Right lobe of liver (tissue), 6 donors: Measurements from ENCODE around the gene CHIA. TPM values are rescaled to one million over a fixed set of nuclear protein-coding genes. Genes with fewer than 3 reads are reported as not detected.
"Not testable (repeated sequence)": the region's sequence is repeated elsewhere in the genome, so short reads cannot be mapped to it uniquely, and the experiment has no call there.

Experiments
- ATAC-seq, 4 donors: fragments of 200-7000 bp; cut with Tn5 transposase; one replicate each; pipeline ENCODE4 v1.9.1; 2020; ENCODE audit warnings: mild to moderate bottlenecking in 4 of 4, moderate library complexity in 4 of 4
- DNase-seq, 3 donors: peaks; one replicate each; pipeline ENCODE4 v3.0.0-alpha.2; 2020
- H3K27ac ChIP-seq, 3 donors: fragments of 200-600 bp; one replicate each; pipeline ENCODE4 v1.8.0; 2022
- H3K27me3 ChIP-seq, 2 donors: fragments of 200-600 bp; one replicate each; pipeline ENCODE4 v1.8.0; 2022
- H3K36me3 ChIP-seq, 4 donors: fragments of 200-600 bp; sonication (generic) in 1 of 4; one replicate each; pipeline versions ENCODE4 v1.5.1 to v1.8.0; 2017 to 2022; ENCODE audit warnings: control low read depth in 1 of 4
- H3K4me1 ChIP-seq, 4 donors: fragments of 200-600 bp; sonication (generic) in 1 of 4; one replicate each; pipeline versions ENCODE4 v1.5.1 to v1.8.0; 2017 to 2022; ENCODE audit warnings: control low read depth in 1 of 4
- H3K4me3 ChIP-seq, 3 donors: fragments of 200-600 bp; one replicate each; pipeline ENCODE4 v1.8.0; 2022
- H3K9me3 ChIP-seq, 4 donors: fragments of 200-600 bp; sonication (generic) in 1 of 4; one replicate each; pipeline versions ENCODE4 v1.5.1 to v1.8.0; 2017 to 2022; ENCODE audit warnings: control low read depth in 1 of 4
- POLR2A ChIP-seq: fragments of 450-650 bp; IDR thresholded peaks from one replicate; pipeline ENCODE4 v1.6.1; 2017; ENCODE audit warnings: antibody characterized with exemption, mild to moderate bottlenecking
- WGBS: methylation state at CpG from one replicate; pipeline ENCODE4 v1.1.6; 2018; ENCODE audit warnings: low coverage, low lambda C conversion rate; ENCODE audit not compliant: insufficient coverage; ENCODE audit errors: missing lambda C conversion rate; 5-methylcytosine and 5-hydroxymethylcytosine counted together
- intact Hi-C, 2 donors: fragments of 100-400 bp; cut with DNase I; formaldehyde crosslinking; loops; one replicate each; pipeline versions ENCODE4 v1.11.2 to v1.14.1; 2022
- total RNA-seq, 6 experiments: library from RNA; depleted of rRNA in 2 of 6; stranded (reverse); fragments of >200 nt in 2 of 6; fragmentation: NEBNext Ultra II Directional in 3 of 6; extraction: Animal tissue kit (Norgen Biotek cat#: 25700) in 3 of 6; gene quantifications; one replicate each; pipeline versions ENCODE4 v1.1.0 to v1.2.4, GENCODE V29; 2016 to 2023
- TF ChIP-seq, protein P1 (sequence below), 4 donors: fragments of 200-600 bp in 3 of 4; fragments of 450-650 bp in 1 of 4; IDR thresholded peaks; one replicate each; pipeline versions ENCODE4 v1.5.1 to v1.8.0; 2016 to 2022; ENCODE audit warnings: antibody characterized with exemption in 4 of 4, mild to moderate bottlenecking in 2 of 4
- donor health status: DM: no; HTN: yes; CAD: no.
- donor health status: DM: no; HTN: no; CAD: no.
- donor health status: DM: no; HTN: no; CAD: no.
- donor health status: DM: no; HTN: yes; CAD: no.
- donor health status: DM: no; HTN: yes; CAD: no.

The CHIA gene
- total RNA-seq, 6 experiments from 2014 or later = not detected

DNA sequence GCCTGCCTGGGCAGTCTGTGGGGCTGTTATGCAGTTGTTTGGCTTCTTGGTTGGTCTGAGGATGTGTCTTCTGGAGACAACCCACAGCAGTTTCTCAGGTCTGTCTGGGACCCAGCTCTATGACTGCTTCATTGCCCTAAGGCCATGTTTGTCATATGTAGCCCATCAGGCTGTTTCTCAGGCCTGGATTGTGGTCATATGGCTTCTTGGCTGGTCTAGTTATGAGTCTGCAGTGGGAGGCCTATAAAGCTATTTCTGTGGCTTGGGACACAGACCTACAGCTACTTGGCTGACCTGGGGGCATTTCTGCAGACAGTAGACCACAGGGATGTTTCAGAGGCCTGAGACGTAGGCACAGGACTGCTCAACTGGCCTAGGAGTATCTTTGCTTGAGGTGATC is 41.5 kb downstream of the CHIA start:
- H3K27me3 ChIP-seq = no peaks in the 10 kb centered on the region
- H3K27ac ChIP-seq = no peak overlapping the region
- ATAC-seq (no peak), DNase-seq (no peak)
- no peaks in the 10 kb centered on the region for H3K36me3 ChIP-seq
- no CpG with 5 or more reads among the region's 1 CpG for WGBS
- H3K4me1 ChIP-seq = no peaks in the 10 kb centered on the region
- intact Hi-C loops = no loop called here
- H3K4me3 ChIP-seq = no peak overlapping the region
- TF ChIP-seq, protein P1, sequence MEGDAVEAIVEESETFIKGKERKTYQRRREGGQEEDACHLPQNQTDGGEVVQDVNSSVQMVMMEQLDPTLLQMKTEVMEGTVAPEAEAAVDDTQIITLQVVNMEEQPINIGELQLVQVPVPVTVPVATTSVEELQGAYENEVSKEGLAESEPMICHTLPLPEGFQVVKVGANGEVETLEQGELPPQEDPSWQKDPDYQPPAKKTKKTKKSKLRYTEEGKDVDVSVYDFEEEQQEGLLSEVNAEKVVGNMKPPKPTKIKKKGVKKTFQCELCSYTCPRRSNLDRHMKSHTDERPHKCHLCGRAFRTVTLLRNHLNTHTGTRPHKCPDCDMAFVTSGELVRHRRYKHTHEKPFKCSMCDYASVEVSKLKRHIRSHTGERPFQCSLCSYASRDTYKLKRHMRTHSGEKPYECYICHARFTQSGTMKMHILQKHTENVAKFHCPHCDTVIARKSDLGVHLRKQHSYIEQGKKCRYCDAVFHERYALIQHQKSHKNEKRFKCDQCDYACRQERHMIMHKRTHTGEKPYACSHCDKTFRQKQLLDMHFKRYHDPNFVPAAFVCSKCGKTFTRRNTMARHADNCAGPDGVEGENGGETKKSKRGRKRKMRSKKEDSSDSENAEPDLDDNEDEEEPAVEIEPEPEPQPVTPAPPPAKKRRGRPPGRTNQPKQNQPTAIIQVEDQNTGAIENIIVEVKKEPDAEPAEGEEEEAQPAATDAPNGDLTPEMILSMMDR (IDR thresholded peaks at IDR 0.05) = no peak
- no peak for TF ChIP-seq POLR2A
- H3K9me3 ChIP-seq = no peaks in the 10 kb centered on the region

DNA sequence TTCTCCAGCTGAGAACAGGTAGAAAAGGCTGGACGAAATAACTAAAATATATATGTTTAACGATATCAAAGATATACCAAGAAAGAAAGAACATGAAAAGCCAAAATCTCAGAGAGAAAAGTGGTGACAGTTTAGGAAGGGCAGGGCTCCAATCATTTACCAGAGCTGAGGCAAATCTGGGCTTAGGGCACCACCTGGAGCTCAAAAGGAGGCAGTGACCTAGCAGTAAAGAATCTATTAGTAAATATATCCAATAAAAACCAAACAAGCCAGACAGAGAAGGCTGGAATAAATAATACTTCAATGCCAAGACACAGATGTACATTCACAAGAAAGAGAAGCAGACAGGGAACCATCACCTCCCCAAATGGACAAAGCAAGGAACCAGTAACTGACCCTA is 43.5 kb downstream of the CHIA start:
- WGBS = 3% methylated on average over 2 of the region's 2 CpGs
- intact Hi-C loops = no loop called here
- peak in 1 of 3 donors; percentile 51 for DNase-seq
- no peaks in the 10 kb centered on the region for H3K27me3 ChIP-seq
- no peak overlapping the region for H3K27ac ChIP-seq
- no peak overlapping the region for H3K4me3 ChIP-seq
- H3K9me3 ChIP-seq = no peaks in the 10 kb centered on the region
- H3K4me1 ChIP-seq = no peaks in the 10 kb centered on the region
- no peak for TF ChIP-seq POLR2A
- TF ChIP-seq, protein P1 (IDR thresholded peaks at IDR 0.05) = peak; percentile 50 to 67 (median 54)
- ATAC-seq = peak; percentile 71 to 86 (median 79)
- no peaks in the 10 kb centered on the region for H3K36me3 ChIP-seq

DNA sequence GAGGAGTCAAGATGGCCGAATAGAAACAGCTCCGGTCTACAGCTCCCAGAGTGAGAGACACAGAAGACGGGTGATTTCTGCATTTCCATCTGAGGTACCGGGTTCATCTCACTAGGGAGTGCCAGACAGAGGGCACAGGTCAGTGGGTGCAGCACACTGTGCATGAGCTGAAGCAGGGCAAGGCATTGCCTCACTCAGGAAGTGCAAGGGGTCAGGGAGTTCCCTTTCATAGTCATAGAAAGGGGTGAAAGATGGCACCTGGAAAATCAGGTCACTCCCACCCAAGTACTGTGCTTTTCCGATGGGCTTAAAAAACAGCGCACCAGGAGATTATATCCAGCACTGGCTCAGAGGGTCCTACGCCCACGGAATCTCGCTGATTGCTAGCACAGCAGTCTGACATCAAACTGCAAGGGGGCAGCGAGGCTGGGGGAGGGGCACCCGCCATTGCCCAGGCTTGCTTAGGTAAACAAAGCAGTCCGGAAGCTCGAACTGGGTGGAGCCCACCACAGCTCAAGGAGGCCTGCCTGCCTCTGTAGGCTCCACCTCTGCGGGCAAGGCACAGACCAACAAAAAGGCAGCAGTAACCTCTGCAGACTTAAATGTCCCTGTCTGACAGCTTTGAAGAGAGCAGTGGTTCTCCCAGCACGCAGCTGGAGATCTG is 44.7 kb downstream of the CHIA start:
- H3K9me3 ChIP-seq, H3K27ac ChIP-seq, DNase-seq, H3K36me3 ChIP-seq, H3K27me3 ChIP-seq, intact Hi-C loops, ATAC-seq, H3K4me1 ChIP-seq, H3K4me3 ChIP-seq: not testable (repeated sequence)
- 57% methylated on average over 5 of the region's 15 CpGs for WGBS

GRCh38 chr1:111338849-111339248 is 48.2 kb downstream of the CHIA start:
- intact Hi-C loops, H3K4me3 ChIP-seq, H3K27me3 ChIP-seq, H3K9me3 ChIP-seq, H3K27ac ChIP-seq, H3K4me1 ChIP-seq, DNase-seq, H3K36me3 ChIP-seq, ATAC-seq: not testable (repeated sequence)
- WGBS = 78% methylated on average over 2 of the region's 2 CpGs

DNA sequence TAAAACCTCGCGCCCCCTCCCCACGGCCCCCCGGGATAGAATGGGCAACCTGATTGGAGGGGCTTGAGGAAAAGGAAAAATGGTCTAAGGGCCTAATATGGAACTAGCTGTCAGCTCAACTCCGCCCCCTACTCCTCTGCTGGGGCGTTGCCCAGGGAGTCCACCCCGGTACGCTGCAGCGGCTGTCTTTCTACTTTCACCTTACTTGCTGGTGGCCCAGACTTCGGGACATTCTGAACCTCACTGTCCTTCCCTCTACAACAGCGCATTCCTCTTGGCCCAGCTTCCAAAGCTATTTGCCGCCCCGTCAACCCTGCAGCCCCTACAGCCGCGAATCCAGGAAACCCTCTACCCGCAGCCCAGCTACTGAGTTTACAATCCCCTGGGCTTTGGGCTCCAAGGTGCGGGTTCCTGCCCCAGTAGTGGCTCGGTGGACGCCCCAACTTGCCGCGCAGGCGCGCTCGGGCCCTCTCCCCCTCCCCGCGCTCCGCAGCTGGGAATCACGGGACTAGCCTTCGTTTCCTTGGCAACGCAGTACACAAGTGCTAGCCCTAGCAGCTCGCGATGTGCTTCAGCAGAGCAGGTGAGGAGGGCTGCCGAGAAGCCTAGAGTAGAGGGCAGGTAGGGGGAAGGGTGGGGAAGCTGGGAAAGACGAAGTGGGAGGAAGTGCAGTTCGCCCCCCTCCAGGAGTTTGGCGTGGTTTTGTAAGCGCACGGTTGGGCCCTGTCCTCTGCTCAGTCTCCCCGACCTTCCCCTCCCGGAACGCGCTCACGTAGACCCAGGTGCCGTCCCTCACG is 55.6 kb downstream of the CHIA start:
- H3K27ac ChIP-seq = no peak overlapping the region
- H3K36me3 ChIP-seq = no peaks in the 10 kb centered on the region
- peak overlapping the region; percentile 44 to 57 (median 54) for H3K4me3 ChIP-seq
- DNase-seq (peak; percentile 80 to 92 (median 88)), ATAC-seq (peak; percentile 98 to 99 (median 98))
- peaks cover 0 to 4% (median 0%) of the 10 kb centered on the region in 4 donors for H3K9me3 ChIP-seq
- no peaks in the 10 kb centered on the region for H3K4me1 ChIP-seq
- no peaks in the 10 kb centered on the region for H3K27me3 ChIP-seq
- intact Hi-C loops = no loop called here
- no peak for TF ChIP-seq POLR2A
- TF ChIP-seq, protein P1 (IDR thresholded peaks at IDR 0.05) = peak in 3 of 4 donors; percentile 3 to 16 (median 13)
- WGBS = 3% methylated on average over 24 of the region's 45 CpGs
